ENCODE results near the gene PIK3C2G.

Gene PIK3C2G

DNA sequence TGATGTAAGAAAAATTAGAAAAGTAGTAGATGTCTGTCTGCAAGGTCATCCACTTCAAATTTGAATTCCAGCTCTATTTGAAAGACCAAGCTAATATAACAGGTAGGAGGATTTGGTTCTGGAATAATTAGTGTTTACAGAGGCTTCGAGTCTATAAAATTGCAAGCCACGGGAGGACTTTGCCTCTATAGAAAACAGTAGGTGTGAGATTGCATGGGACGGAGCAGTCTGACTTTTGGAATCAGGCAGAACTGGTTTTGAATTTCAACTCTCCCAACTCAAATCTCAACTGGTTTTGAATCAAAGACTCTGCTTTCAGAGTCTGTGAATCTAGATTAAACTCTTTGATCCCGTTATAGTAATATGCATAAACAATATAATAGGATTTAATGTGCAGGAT is 82.4 kb downstream of the PIK3C2G start:
- no peak for DNase-seq (ENCODE audit: low read depth)

DNA sequence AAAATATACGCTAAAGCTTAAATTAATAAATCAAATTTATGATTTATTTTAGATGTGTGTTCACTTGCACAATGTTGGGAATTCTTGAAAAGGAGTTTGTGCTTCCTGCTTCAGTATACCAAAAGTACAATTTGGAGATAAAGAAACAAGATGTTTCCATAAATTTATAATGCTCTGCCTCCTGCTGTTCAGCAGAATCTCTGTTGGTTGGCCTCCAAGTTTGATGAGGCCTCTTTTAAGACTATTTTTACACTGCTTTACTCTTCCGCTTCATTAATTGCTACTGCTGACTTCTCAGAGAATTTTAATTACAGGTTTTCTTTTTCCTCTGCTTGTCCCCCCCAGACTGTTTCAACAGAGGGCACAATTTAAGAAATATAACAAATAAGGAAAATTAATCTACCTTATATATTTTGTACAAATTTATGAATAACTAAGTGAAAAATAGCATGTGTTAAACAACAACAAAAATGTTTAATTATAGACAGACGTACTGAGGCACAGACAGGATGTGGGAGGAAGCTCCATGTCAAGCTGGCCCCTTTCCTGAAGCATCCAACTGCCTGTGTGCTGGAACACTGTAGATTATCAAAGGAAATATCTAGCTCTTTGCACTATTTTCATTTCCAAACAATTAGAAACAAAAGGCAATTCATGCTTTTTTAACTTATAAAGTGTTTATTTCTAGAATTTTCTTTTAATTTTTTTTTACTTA is 83.9 kb downstream of the PIK3C2G start:
- no peak for DNase-seq (ENCODE audit: low read depth)

DNA sequence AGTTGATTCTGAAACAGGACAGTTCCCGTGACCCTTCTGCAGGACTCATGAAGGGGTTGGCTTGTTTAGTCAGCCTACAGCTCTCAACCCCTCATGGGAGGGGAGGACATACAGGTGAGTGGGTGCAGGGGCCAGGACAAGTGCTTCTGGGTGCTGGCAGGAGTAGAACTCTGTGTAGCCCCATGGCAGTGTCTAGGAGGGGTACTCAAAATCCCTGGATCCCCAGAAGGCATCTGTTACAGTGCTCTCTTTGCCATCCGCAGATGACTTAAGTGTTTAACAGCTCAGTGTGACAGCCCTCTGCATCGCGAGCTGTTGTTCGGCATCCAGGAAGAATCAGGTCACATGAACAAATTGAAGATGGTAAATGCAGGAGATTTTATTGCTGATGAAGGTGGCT is 91.0 kb downstream of the PIK3C2G start:
- no peak for DNase-seq (ENCODE audit: low read depth)

DNA sequence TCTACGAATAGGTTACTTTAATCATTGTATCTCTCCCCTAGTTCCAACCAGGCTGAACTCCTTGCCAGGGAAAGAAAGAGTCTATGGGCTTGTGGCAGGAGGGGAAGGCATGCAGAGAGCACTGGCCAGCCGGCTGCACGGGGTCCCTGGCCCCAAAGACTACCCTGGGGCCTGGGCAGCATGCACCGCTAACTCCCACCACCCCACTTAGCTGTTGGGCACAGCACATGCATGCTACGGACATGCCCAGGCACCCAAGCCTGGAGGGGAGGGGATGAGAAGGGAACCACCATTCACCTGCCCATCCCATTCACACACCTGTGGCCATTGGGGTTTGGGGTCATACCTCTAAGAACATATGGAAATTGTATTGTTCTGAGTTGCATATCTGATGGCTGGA is 94.1 kb downstream of the PIK3C2G start:
- DNase-seq (ENCODE audit: low read depth): no peak

DNA sequence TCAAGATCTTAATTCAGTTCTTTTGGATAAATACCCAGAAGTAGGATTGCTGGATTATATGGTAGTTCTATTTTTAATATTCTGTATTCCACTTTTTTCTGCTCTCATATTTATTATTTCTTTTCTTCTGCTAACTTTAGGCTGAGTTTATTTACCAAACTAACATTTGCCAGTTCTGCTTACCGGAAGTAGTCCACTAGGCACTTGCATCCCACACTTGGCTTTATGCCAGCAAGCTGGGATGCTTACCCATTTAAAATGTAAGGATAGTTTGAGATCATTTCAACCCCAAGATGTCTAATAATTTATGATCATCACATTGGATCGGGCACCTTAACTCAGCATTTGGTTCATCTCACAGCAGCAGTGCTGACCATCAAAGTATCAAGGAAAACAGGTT is 96.8 kb downstream of the PIK3C2G start:
- DNase-seq (ENCODE audit: low read depth): no peak

DNA sequence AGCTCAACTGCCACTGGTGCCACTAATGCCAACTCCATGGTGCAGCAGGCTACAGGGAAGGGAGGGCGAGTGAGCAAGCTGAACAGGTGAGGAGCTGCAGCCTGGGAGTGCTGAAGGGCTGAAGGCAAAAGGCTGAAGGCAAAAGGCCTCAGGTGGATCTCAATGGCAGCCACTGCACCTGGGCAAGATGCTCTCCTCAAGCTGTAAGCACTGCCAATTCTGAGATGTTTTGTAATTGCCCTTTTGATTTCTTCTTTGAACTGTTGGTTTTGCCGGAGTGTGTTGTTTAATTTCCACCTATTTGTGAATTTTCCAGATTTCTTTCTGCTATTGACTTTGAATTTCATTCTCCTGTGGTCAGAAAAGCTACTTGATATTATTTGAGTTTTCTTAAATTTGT is 97.6 kb downstream of the PIK3C2G start:
- DNase-seq (ENCODE audit: low read depth): no peak

DNA sequence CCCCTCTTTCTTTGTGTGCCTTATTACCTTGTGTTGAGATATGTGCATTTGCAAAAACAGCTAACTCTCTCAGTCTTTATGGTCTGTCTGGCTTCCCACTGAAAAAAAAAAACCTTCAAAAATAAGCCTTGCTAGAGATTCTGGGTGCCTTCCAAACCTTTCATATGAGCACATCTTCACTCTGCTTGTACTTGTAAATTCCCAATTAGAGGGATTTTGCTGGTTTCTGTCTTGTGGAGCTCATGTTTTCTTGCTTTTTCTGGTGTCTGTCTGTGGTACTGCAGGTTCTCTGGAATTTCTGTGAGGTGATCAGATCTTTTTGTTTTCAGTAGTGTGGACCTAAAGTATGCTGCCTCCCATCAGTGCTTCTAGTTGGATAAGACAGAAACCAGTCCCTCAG is 100.1 kb downstream of the PIK3C2G start:
- no peak for DNase-seq (ENCODE audit: low read depth)

DNA sequence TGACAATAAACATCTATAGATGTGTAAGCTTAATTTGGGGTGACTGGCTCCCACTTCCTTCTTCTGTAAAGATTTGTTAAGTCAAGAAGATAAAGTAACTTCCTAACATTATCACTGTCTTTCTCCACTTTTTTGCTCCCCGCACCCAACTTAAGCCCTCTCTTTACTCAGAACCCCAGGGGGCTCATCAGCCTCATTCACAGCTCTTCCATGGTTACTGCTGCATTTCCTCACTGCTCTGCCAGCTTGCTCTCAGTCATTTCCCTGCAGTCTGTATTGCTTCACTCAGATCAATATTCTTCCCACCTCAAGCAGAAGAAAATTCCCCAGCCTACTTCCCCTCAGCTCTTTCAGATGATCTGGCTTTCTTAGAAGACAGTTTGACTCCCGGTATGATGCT is 102.0 kb downstream of the PIK3C2G start:
- no peak for DNase-seq (ENCODE audit: low read depth)

DNA sequence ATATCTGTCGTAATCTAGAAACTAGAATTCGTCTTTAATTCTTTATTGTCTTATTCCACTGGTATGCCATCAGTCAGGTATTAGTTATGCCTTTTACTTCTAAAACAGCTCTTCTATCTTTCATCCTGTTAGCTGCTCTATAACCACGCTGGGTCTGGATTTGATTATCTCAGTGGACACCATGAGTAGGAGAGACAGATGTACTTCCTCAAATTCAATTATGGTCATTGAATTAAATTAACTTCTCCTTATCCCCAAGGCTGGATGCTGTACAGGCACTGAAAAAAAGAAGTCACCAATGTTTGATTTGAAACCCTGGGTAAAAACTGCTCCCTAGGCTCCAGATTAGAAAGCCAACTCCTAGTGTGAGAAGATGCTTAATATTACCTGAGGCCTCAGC is 107.3 kb downstream of the PIK3C2G start:
- no peak for DNase-seq (ENCODE audit: low read depth)

DNA sequence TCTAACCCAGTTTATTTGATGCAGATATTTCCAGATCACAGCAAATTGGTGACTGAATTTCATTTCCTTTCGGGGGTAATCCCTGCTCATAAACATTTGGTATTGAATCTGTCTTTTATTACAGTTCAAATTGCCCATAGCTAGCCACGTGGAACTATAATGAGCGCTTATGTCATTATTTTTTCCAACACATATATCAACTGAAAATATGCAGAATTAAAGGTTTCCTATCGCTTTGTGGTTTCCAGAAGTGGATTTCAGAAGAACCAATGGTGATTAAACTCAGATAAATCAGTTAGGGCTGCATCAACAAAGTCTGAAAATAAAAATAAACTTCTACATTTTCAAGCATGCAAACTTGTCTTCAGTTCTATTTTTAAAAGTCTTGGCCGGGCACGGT is 111.9 kb downstream of the PIK3C2G start:
- no peak for DNase-seq (ENCODE audit: low read depth)

DNA sequence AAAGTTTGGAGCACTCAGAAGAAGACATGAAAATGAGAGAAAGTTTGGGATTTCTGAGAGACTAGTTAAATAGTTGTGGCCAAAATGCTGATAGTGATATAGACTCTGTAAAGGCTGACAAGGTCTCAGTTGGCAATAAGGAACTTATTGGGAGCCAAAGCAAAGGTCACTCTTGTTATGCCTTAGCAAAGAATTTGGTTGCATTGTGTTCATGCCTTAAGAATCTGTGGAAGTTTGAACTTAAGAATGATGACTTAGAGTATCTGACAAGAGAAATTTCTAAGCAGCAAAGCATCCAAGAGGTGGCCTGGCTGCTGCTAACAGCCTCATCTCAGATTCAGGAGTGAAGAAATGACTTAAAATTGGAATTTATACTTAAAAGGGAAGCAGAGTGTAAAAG is 113.8 kb downstream of the PIK3C2G start:
- no peak for DNase-seq (ENCODE audit: low read depth)

DNA sequence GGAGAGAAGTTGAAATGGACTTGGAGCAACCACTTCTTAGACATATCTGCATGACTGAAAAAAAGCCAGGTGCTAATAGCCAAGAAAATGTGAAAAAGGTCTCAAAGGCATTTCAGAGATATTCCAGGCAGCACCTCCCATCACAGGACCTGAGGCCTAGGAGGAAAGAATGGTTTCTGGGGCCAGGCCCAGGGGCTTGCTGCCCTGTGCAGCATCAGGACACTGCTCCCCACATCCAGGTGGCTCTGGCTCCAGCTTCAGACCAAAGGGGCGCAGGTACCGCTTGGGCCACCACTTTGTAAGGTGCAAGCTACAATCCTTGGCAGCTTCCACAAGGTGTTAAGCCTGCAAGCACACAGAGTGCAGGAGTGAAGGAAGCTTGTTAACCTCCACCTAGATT is 114.3 kb downstream of the PIK3C2G start:
- no peak for DNase-seq (ENCODE audit: low read depth)

DNA sequence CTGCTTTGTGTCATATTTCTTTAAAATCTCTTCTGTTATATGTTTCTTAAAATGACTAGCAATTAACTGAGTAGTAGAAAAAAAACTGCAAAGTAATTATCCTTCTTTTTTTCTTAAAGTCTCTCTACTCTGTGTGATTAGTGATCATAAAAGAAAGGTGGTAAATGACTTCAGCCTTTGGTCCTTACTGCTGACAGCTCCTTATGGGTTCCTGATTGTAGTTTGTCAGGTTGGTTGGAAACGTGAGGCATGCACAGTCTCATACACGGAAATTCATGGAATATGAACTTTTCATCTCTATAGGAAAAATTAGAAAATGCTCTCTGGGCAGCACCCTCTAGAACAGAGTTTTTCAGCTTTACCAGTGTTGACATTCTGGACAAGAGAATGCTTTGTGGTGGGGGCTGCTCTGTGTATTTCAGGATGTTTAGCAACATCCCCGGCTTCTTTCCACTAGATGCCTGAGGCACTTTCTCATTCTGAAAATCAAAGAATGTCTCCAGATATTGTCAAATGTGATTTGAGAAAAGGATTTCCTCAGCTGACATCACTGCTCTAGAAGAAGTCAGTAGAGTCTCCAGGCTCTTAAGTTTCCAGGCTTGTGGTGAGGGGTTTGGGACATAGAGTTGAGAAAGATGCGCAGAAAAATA is 121.0 kb downstream of the PIK3C2G start:
- no peak for DNase-seq (ENCODE audit: low read depth)

DNA sequence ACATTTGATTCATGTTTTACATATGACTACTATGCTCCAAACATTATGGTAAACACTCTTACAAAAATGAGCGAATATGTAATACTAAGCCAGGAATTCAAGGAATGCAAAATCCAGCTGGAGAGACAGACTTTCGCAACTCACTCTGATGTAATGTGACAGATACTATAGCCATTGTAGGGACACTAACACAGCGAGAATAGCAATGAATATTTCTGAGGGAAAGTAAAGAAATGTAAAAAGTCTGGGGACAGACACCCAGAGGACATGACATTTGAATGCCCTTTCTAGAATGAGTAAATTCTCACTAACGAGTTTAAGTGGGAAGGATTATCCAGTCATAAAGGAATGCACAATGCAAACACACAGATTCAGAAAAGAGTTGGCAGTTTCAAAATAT is 121.9 kb downstream of the PIK3C2G start:
- no peak for DNase-seq (ENCODE audit: low read depth)

DNA sequence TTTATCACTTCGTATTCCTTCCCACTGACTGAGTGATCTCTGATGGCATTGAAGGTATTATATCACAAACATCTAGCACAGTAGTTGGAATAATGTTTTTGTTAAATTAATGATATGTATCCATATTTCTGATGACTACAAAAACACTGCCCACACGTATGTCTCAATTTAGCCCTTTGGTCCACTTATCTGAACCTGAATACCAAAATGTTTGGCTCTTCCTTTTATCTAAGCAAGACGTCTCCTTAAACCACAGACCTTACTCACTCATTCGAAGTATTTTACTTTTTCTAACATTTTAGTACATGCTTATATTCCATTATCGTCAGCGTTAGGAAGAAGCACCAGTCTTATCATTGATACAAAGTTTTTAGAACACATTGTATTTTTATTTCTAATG is 126.4 kb downstream of the PIK3C2G start:
- no peak for DNase-seq (ENCODE audit: low read depth)

DNA sequence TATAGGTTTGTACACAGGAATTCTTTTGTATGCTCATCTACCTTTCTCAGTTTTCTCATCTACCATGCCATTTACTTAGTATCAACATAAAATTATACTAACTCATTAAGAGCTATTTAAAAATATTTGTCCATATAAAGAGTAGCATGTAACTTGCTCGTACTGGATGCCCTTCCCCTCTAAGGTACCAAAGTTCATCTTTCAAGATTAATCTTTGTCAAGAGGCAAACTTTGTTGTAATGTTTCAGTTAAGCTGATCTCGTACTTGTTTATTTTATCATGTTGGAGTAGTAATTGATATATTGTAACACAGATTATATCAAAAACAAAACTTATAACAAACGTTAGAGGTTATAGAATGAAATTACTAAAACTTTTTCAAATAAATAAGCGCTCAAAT is 128.5 kb downstream of the PIK3C2G start:
- no peak for DNase-seq (ENCODE audit: low read depth)

DNA sequence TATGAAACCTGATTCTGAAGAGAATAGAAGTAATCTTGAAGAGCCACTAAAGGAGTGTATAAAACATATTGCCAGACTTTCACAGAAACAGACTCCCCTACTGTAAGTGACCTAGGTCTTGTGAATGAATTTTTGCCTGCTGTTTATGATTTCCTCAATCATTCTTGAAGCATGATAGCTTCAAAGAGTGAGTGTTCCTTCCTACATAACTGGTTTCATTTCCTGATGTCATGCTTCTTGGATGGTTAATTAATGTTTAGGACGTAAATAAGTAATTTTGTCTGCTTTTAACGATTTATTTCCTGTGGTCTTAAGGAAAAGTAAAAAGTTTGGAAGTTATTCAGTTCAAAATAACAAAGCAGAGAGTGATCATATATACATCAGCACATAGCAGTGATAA is 129.8 kb downstream of the PIK3C2G start:
- no peak for DNase-seq (ENCODE audit: low read depth)

DNA sequence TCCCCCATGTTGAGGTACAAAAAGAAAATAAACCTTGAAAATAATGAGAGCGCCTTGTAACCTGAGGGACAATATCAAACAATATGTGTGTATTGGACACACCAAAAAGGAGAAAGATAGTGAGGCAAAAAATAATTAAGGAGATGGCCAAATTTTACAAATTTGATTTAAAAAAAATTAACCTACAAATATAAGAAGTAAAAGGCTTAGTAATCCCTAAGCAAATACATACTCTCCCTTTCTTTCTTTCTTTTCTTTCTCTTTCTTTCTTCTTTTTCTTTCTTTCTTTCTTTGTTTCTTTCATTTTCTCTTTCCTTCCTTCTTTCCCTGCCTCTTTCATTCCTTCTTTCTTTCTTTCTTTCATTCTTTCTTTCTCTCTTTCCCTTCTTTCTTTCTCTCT is 133.4 kb downstream of the PIK3C2G start:
- DNase-seq (ENCODE audit: low read depth): no peak

DNA sequence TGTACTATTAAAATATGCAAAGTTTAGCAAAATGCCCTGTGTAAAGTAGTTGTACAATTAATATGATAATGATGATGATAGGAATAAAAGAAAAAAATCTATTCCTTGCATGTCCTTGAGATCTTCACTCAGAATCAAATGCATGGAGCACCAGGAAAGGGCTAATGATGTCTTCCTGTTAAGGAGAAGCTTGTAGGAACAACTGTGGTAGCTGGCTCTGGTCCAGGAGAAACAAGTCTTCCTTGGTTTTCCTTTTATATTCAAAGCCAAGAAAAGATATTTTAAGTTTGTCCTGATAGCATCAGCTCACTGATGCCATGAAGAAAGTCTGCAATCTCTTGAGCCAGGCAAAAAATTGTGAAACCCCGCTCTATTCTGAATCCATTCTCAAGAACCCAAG is 138.9 kb downstream of the PIK3C2G start:
- DNase-seq (ENCODE audit: low read depth): no peak

DNA sequence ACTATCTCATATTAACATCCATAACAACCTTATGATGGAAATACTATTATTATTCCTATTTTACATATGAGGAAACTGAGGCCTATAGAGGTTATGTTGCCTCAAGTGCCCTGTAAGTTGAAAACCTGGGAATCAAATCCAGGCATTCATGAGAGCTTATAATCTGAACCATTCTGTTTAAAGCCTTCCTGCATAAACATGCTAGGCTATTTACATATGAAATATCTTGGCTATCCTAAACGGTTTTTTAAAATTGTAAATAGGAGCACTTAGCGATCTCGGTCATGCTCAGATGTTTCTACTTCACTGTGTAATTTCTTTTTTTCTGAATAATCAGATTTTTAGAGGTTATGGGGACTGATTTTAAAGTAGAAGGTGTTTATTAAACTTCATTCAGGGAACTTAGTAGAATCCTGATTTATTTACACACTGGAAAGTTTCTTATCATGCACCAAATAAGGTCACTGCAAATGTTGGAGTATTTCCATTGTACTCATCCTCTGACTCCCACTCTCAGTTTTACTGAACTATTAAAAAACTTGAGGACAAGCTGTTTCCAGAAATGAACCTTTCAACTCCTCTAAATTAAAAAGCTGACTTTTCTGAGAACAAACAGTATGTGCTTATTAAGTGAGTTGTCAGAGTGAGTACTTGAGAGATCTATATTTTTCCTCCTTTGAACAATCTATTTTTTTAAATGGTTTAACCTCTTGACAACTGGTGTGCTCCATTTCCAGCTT is 141.7 kb downstream of the PIK3C2G start:
- DNase-seq (ENCODE audit: low read depth): no peak

DNA sequence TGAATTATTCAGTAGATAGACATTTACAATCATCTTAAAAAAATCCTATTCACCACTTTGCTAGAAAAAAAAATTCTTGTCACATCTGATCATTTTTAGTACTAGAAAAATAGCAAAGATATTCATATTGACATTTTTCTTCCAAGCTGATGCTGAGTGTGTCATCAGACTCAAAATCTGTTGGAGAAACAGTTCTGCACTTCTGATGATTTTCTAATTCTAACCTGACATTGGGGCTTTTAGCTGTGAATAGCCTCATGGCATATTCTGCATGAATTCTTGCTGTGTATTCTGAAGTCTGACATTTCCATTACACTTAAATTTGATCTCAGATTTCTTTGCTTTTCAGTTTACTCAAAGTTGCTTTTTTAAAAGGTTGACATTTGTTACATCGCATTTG is 150.1 kb downstream of the PIK3C2G start:
- no peak for DNase-seq (ENCODE audit: low read depth)

DNA sequence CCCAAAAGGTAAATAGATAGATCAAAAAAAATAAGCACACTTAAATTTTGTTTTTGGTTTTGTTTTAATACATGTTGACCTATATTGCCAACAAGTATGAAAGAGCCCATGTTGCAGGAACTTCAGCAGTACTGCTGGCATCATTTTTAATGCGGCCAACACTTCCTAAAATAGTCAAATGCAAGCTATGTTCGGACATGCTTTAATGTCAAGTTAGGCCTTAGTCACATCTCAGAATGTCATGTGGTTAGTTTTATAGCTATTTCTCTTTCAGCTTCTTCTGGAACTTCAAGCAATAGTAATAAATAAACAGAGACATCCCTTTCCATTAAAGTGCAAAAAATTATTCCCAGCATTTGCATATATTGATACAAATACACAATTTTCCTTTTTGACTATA is 153.4 kb downstream of the PIK3C2G start:
- no peak for DNase-seq (ENCODE audit: low read depth)

DNA sequence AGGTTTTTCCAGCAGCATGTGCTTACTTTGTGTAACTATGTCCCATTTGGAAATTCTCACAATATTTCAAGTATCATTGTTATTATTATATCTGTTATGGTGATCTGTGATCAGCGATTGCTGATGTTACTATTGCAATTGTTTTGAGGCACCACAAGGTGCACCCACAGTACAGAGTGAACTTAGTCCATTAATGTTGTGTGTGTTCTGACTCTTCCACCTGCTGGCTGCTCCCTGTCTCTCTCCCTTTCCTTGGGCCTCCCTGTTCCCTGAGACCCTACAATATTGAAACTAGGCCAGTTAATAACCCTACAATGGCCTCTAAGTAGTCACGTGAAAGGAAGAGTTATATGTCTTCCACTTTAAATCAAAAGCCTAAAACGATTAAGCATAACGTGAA is 153.9 kb downstream of the PIK3C2G start:
- DNase-seq (ENCODE audit: low read depth): no peak

DNA sequence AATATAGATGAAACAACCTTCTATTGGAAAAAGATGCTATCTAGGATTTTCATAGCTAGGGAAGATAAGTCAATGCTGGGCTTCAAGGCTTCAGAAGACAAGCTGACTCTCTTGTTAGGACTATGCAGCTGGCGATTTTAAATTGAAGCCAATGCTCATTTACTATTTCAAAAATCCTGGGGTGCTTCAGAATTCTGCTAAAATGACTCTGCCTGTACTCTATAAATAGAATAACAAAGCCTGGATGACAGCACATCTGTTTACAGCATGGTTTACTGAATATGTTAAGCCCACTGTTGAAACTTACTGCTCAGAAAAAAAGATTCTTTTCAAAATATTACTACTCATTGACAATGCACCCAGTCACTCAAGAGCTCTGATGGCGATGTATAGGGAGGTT is 155.1 kb downstream of the PIK3C2G start:
- DNase-seq (ENCODE audit: low read depth): no peak
